Mucosa of descending colon (tissue), 3 donors: ENCODE measurements around the gene STC2. TPM values are rescaled to one million over a fixed set of nuclear protein-coding genes. Genes with fewer than 3 reads are reported as not detected.

Experiments used
- ATAC-seq: fragments of 200-7000 bp; cut with Tn5 transposase; one replicate; pipeline ENCODE4 v1.9.1; 2020; ENCODE audit warnings: mild to moderate bottlenecking, moderate library complexity
- DNase-seq, 3 donors: peaks; one replicate each; pipeline ENCODE4 v3.0.0-alpha.2; 2020
- H3K36me3 ChIP-seq: fragments of 200-600 bp; one replicate; pipeline ENCODE4 v1.8.0; 2021; ENCODE audit warnings: low read depth, mild to moderate bottlenecking
- H3K4me1 ChIP-seq: fragments of 200-600 bp; one replicate; pipeline ENCODE4 v1.8.0; 2021; ENCODE audit warnings: low read depth, mild to moderate bottlenecking
- H3K4me3 ChIP-seq: fragments of 200-600 bp; one replicate; pipeline ENCODE4 v1.8.0; 2021; ENCODE audit warnings: mild to moderate bottlenecking
- H3K9me3 ChIP-seq: fragments of 200-600 bp; one replicate; pipeline ENCODE4 v1.8.0; 2021; ENCODE audit warnings: mild to moderate bottlenecking
- CTCF ChIP-seq: fragments of 200-600 bp; IDR thresholded peaks from one replicate; pipeline ENCODE4 v1.8.0; 2022; ENCODE audit warnings: antibody characterized with exemption, mild to moderate bottlenecking
- intact Hi-C, 2 donors: fragments of 100-400 bp; cut with DNase I in 1 of 2; cut with micrococcal nuclease in 1 of 2; formaldehyde crosslinking; loops; one replicate each; pipeline versions ENCODE4 v1.11.0 to v1.11.1; 2022; cut with DNase I, micrococcal nuclease
- total RNA-seq, 3 donors: library from RNA; stranded (reverse); fragmentation: NEBNext Ultra II Directional in 2 of 3; extraction: Animal tissue kit (Norgen Biotek cat#: 25700) in 2 of 3; gene quantifications; one replicate each; pipeline versions ENCODE4 v1.2.1 to v1.2.4, GENCODE V29; 2021 to 2023
- donor health status: DM: no; HTN: no; CAD: no; lungs with moderate emphysema.
- donor health status: DM: no; HTN: no; CAD: no.
- donor health status: DM: no; HTN: yes; CAD: no.

The STC2 gene
- total RNA-seq, 3 donors from 2014 or later: 0.26 to 3.4 (median 1.4) TPM

- TF ChIP-seq CTCF: no peak
- DNase-seq: no peak
- ATAC-seq: no peak
- H3K4me3 ChIP-seq: no peak overlapping the region
- no peaks in the 10 kb centered on the region for H3K4me1 ChIP-seq
- no peaks in the 10 kb centered on the region for H3K36me3 ChIP-seq
- H3K9me3 ChIP-seq: peaks cover 3% of the 10 kb centered on the region
- intact Hi-C loops: no loop called here
Observed at GRCh38 chr5:173303878-173304590, 24.2 kb downstream of the STC2 start.

- no peaks in the 10 kb centered on the region for H3K36me3 ChIP-seq
Observed at GRCh38 chr5:173302546-173303155, 25.6 kb downstream of the STC2 start.

GRCh38 chr5:173301695-173302545 is 26.3 kb downstream of the STC2 start:
- no peak for TF ChIP-seq CTCF
- Histone ChIP-seq H3K36me3 (no peaks in the 10 kb centered on the region), H3K4me1 (no peaks in the 10 kb centered on the region), H3K4me3 (no peak overlapping the region), H3K9me3 (no peaks in the 10 kb centered on the region)
- intact Hi-C loops: no loop called here
- DNase-seq (no peak), ATAC-seq (no peak)

More at GRCh38 chr5:173302546-173303155, 25.6 kb downstream of the STC2 start:
- intact Hi-C loops: no loop called here
- H3K4me1 ChIP-seq: no peaks in the 10 kb centered on the region
- no peak for DNase-seq
- no peak for ATAC-seq
- no peak overlapping the region for H3K4me3 ChIP-seq
- TF ChIP-seq CTCF: no peak
- H3K9me3 ChIP-seq: peaks cover 3% of the 10 kb centered on the region

- Histone ChIP-seq H3K4me3 (no peak overlapping the region), H3K4me1 (no peaks in the 10 kb centered on the region), H3K36me3 (no peaks in the 10 kb centered on the region), H3K9me3 (no peaks in the 10 kb centered on the region)
- intact Hi-C loops: no loop called here
- ATAC-seq: no peak
- DNase-seq: no peak
- TF ChIP-seq CTCF: no peak
Observed at GRCh38 chr5:173300389-173301047, 27.7 kb downstream of the STC2 start.

- no peaks in the 10 kb centered on the region for H3K4me1 ChIP-seq
- no peak for TF ChIP-seq CTCF
- no peaks in the 10 kb centered on the region for H3K9me3 ChIP-seq
- intact Hi-C loops: no loop called here
- no peak for ATAC-seq
- H3K36me3 ChIP-seq: no peaks in the 10 kb centered on the region
- no peak overlapping the region for H3K4me3 ChIP-seq
- DNase-seq: no peak
Observed at GRCh38 chr5:173299820-173300219, 28.4 kb downstream of the STC2 start.
